Activated CD4-positive, alpha-beta T cell treated with anti-CD3 and anti-CD28 coated beads, Interleukin-2, amount 50 U/mL, for 16 hours (primary cell): Measurements from ENCODE around the gene RFX8.

ENCODE experiments used
- DNase-seq: peaks from one replicate; pipeline ENCODE4 v3.0.0-alpha.2; 2020

Gene RFX8

GRCh38 chr2:101439716-101440115 is 35.2 kb downstream of the RFX8 start:
- no peak for DNase-seq

GRCh38 chr2:101438555-101438954 is 36.4 kb downstream of the RFX8 start:
- peak; percentile 66 for DNase-seq

- DNase-seq = no peak
Observed at GRCh38 chr2:101435001-101435862, 39.7 kb downstream of the RFX8 start.

DNA sequence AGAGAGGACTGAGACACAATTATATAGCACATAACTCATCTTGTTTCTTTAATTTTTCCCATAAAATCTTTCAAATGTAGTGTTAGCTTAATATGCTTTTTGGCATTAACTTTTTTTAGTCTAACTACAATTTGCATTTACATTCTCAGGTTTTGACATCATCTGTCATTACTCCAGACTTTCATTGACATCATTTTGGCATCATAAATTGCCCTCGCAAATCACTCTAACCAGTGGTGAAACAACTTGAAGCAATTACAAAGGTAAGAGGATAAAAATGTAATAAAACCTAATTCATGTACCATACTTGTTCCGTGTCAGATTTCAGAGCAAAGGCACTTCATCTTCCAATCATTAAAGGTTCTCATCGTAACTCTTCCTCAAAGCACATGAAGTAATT is 41.4 kb downstream of the RFX8 start:
- DNase-seq = no peak

- DNase-seq = peak; percentile 33
Observed at GRCh38 chr2:101432411-101433181, 42.3 kb downstream of the RFX8 start.

DNA sequence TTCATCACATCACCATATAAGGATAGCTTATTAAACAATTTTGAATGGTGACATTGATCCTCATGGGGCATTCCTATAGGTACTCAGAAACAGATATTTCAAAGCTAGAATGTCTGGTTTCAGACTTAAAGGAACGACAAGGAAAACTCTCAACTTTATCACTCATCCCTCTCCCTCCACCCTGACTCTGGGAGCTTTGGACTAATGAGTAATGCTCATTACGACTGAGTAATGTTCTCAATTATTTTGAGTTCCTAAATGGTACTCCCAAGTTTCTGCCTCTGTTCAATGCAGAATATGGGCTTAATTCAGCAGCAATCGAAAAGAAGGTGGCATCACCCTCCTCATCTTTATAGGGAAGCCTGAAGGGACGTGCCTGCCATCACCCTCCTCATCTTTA is 43.4 kb downstream of the RFX8 start:
- no peak for DNase-seq

DNA sequence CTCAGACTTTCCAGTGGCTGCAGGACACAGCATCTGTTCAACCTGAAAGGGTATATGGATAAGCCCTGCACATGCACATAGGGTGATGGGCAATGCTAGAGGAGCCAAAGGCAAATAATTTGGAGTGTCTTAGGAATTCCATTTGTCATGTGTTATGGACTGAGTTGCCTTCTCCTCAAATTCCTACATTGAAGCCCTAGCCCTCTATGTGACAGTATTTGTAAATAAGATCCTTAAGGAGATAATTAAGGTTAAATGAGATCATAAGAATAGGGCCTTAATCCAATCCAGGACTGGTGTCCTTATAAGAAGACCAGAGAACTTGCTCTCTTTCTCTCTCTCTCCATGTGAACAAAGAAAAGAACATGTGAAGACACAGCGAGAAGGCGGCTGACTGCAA is 44.8 kb downstream of the RFX8 start:
- DNase-seq = no peak

GRCh38 chr2:101429453-101429852 is 45.5 kb downstream of the RFX8 start:
- no peak for DNase-seq

GRCh38 chr2:101428422-101429176 is 46.3 kb downstream of the RFX8 start:
- DNase-seq = no peak

- no peak for DNase-seq
Observed at GRCh38 chr2:101427743-101428142, 47.2 kb downstream of the RFX8 start.

DNA sequence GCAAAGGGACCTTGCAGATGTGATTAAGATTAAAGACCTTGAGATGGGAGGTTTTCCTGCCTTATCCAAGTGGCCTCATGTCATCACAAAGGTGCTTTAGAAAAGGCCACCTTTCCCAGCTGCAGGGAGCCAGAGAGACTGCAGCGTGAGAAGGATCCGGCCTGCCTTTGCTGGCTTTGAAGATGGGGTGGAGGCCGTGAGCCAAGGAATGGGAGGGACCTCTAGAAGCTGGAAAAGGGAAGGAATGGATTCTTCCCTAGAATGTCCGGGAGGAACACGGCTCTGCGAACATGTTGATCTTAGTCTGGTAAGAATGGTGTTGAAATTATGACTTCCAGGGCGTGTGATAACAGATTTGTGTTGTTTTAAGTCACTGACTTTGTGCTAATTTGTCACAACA is 47.7 kb downstream of the RFX8 start:
- no peak for DNase-seq

GRCh38 chr2:101426822-101427221 is 48.1 kb downstream of the RFX8 start:
- no peak for DNase-seq

DNA sequence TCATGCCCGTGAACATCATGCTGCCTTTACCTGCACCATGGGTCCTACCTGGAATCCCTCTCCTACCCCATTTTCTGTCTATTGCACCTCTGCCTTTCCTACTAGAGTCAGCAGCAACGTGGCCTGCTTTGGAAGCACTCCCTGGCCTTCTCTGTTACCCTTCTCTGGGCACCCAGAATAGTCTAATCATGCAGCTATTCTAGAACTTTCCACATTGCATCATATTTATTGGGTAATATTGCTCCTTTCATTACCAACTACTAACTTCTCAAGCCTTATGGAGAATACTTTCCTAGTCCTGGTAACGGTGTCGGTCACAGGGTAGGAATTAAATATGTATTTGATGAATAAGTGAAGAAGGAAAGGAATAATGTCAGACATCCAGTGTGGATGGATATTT is 54.3 kb downstream of the RFX8 start:
- DNase-seq = no peak

- peak; percentile 71 for DNase-seq
Observed at GRCh38 chr2:101419096-101419663, 55.7 kb downstream of the RFX8 start.

DNA sequence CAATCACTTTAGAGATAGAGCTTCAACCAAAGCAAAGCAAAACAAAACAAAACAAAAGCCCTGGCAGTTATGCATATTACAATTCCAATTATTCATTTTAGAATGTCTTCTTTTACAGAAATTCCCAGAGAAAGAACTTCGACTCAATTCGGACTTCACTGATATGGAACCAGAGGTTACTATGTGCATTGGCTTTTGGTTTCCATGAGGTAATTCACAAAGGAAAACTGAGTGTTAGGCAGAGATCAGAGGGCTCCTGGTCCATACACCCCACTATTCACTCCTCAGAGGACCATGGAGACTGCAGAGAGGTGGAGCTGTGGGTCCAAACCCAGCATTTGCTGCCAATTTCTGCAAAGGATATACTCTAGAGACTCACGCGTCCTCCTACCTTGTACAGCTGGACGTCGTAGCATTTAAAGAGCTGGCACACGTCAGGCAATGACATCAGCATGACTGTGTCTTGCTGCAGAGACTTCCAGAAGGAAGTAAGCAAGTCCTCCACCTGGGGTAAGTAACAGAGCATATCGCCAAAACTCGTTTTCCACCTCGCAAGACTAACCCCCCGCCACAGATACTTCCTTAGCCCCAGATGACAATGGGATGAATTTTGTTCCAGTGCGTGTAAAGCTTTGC is 56.3 kb downstream of the RFX8 start:
- no peak for DNase-seq

GRCh38 chr2:101416609-101417008 is 58.3 kb downstream of the RFX8 start:
- no peak for DNase-seq

GRCh38 chr2:101415884-101416283 is 59.0 kb downstream of the RFX8 start:
- no peak for DNase-seq

GRCh38 chr2:101415220-101415619 is 59.7 kb downstream of the RFX8 start:
- peak; percentile 7 for DNase-seq

- no peak for DNase-seq
Observed at GRCh38 chr2:101412092-101412694, 62.7 kb downstream of the RFX8 start.

DNA sequence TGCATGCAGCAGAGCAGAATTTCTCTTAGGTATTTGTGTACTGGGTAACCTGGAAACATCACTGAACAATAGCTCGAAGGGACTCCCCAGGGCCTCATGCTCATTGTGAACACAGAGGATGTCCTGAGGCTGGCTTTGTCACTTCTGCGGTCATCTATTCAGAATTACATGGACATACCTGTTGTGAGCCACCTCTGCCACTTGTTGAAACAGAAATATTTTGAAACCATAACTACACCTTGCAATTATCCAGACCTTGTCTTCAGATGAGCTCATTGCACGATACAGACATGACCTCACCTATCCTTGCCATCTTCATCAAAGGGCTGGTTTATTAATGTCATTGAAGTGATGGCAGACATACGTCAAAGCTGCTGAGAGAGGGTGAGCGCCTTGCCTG is 64.2 kb downstream of the RFX8 start:
- DNase-seq = no peak

DNA sequence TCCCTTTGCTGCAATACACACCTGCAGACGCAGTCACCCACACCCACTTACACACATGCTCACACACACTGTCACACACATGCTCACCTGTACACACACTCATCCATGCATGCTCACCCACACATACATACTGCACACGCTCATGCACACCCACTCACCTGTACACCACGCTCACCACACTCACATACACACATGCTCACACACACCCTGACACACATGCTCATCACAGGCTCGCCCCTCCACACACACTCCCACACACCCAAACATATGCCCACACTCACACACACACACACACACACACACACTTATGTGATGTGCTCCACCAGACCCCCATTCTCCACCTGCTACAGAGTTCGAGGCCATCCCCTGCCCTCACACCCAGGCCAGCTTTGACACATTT is 64.8 kb downstream of the RFX8 start:
- no peak for DNase-seq

GRCh38 chr2:101409699-101410098 is 65.2 kb downstream of the RFX8 start:
- no peak for DNase-seq
